SK-N-SH treated with all-trans-retinoic acid at 6 μM for 48 hours (cell line): Measurements from ENCODE around the gene SERPINA1.

Experiments
- ATAC-seq: fragments of 200-7000 bp; cut with Tn5 transposase; 3 replicates; pipeline ENCODE4 v1.9.1; 2020; ENCODE audit warnings: mild to moderate bottlenecking, moderate library complexity
- ARNTL ChIP-seq: fragments of 450-650 bp; formaldehyde crosslinking; IDR thresholded peaks from 2 replicates; pipeline ENCODE4 v1.5.0; 2020; ENCODE audit warnings: low read depth, mild to moderate bottlenecking, moderate library complexity, borderline replicate concordance
- BACH2 ChIP-seq: fragments of 250-450 bp; sonication (Bioruptor Pico); IDR thresholded peaks from 2 replicates; pipeline ENCODE4 v1.9.0; 2021; ENCODE audit warnings: mild to moderate bottlenecking, borderline replicate concordance
- CREB5 ChIP-seq: fragments of 250-450 bp; sonication (Bioruptor Pico); IDR thresholded peaks from 2 replicates; pipeline ENCODE4 v1.5.1; 2020; ENCODE audit warnings: low read depth, mild to moderate bottlenecking, moderate library complexity
- CSDC2 ChIP-seq: fragments of 250-450 bp; sonication (Bioruptor Pico); IDR thresholded peaks from 2 replicates; pipeline ENCODE4 v1.5.0; 2020; ENCODE audit warnings: mild to moderate bottlenecking, moderate library complexity
- CSRNP3 ChIP-seq: fragments of 250-450 bp; sonication (Bioruptor Pico); IDR thresholded peaks from 2 replicates; pipeline ENCODE4 v1.5.1; 2021; ENCODE audit warnings: mild to moderate bottlenecking, moderate library complexity
- ESRRG ChIP-seq: fragments of 250-450 bp; sonication (Bioruptor Pico); IDR thresholded peaks from 2 replicates; pipeline ENCODE4 v1.6.1; 2021; ENCODE audit warnings: mild to moderate bottlenecking
- GLIS3 ChIP-seq: fragments of 250-450 bp; sonication (Bioruptor Pico); IDR thresholded peaks from 2 replicates; pipeline ENCODE4 v1.5.0; 2020; ENCODE audit warnings: mild to moderate bottlenecking, moderate library complexity
- ISL1 ChIP-seq: fragments of 250-450 bp; sonication (Bioruptor Pico); IDR thresholded peaks from 2 replicates; pipeline ENCODE4 v2.1.2; 2022; ENCODE audit warnings: mild to moderate bottlenecking, moderate library complexity
- OSR1 ChIP-seq: fragments of 250-450 bp; sonication (Bioruptor Pico); IDR thresholded peaks from 2 replicates; pipeline ENCODE4 v1.8.0; 2022; ENCODE audit warnings: moderate library complexity, mild to moderate bottlenecking, inconsistent platforms
- PATZ1 ChIP-seq: fragments of 250-450 bp; sonication (Bioruptor Pico); IDR thresholded peaks from 2 replicates; pipeline ENCODE4 v1.8.0; 2020; ENCODE audit warnings: mild to moderate bottlenecking, moderate library complexity, borderline replicate concordance
- POU6F1 ChIP-seq: fragments of 250-450 bp; sonication (Bioruptor Pico); IDR thresholded peaks from 2 replicates; pipeline ENCODE4 v1.8.0; 2021; ENCODE audit warnings: low read depth, mild to moderate bottlenecking, moderate library complexity, borderline replicate concordance
- PPARA ChIP-seq: fragments of 250-450 bp; sonication (Bioruptor Pico); IDR thresholded peaks from 2 replicates; pipeline ENCODE4 v1.5.0; 2020; ENCODE audit warnings: mild to moderate bottlenecking, borderline replicate concordance
- RARB ChIP-seq: fragments of 250-450 bp; sonication (Bioruptor Pico); IDR thresholded peaks from 2 replicates; pipeline ENCODE4 v1.8.0; 2021; ENCODE audit warnings: mild to moderate bottlenecking, moderate library complexity
- SNAI2 ChIP-seq: fragments of 250-450 bp; sonication (Bioruptor Pico); IDR thresholded peaks from 2 replicates; pipeline ENCODE4 v1.5.0; 2020; ENCODE audit warnings: mild to moderate bottlenecking, moderate library complexity
- TCF4 ChIP-seq: fragments of 250-450 bp; sonication (Bioruptor Pico); IDR thresholded peaks from 2 replicates; pipeline ENCODE4 v1.8.0; 2021; ENCODE audit warnings: mild to moderate bottlenecking, moderate library complexity, borderline replicate concordance
- TOX ChIP-seq: fragments of 250-450 bp; sonication (Bioruptor Pico); IDR thresholded peaks from 2 replicates; pipeline ENCODE4 v1.8.0; 2021; ENCODE audit warnings: mild to moderate bottlenecking, moderate library complexity, borderline replicate concordance
- ZC3H10 ChIP-seq: fragments of 250-450 bp; sonication (Bioruptor Pico); IDR thresholded peaks from 2 replicates; pipeline ENCODE4 v1.5.1; 2021; ENCODE audit warnings: mild to moderate bottlenecking, moderate library complexity
- ZFP3 ChIP-seq: fragments of 250-450 bp; sonication (Bioruptor Pico); IDR thresholded peaks from 2 replicates; pipeline ENCODE4 v1.5.0; 2020; ENCODE audit warnings: mild to moderate bottlenecking, moderate library complexity
- ZFP30 ChIP-seq: fragments of 450-650 bp; formaldehyde crosslinking; IDR thresholded peaks from 2 replicates; pipeline ENCODE4 v1.5.0; 2022; ENCODE audit warnings: mild to moderate bottlenecking, moderate library complexity
- ZNF565 ChIP-seq: fragments of 450-650 bp; formaldehyde crosslinking; conservative IDR thresholded peaks from 2 replicates; pipeline ENCODE4 v1.5.0; 2020; ENCODE audit warnings: low read depth, mild to moderate bottlenecking, moderate library complexity
- ZNF70 ChIP-seq: fragments of 450-650 bp; formaldehyde crosslinking; IDR thresholded peaks from 2 replicates; pipeline ENCODE4 v1.5.0; 2020; ENCODE audit warnings: mild to moderate bottlenecking, moderate library complexity
- ZNF8 ChIP-seq: fragments of 450-650 bp; formaldehyde crosslinking; IDR thresholded peaks from 2 replicates; pipeline ENCODE4 v1.5.0; 2020; ENCODE audit warnings: mild to moderate bottlenecking, moderate library complexity

Gene SERPINA1

GRCh38 chr14:94332063-94332583, 56.3 kb downstream of the SERPINA1 start:
- ATAC-seq: no peak
- TF ChIP-seq ESRRG (no peak), GLIS3 (CRISPR knock-in tag) (no peak), BACH2 (CRISPR knock-in tag) (no peak), CSDC2 (CRISPR knock-in tag) (no peak), TOX (CRISPR knock-in tag) (no peak), ZNF565 (no peak), ZNF8 (CRISPR knock-in tag) (no peak), ZFP30 (CRISPR knock-in tag) (no peak), PPARA (CRISPR knock-in tag) (no peak), POU6F1 (no peak), TCF4 (no peak), CSRNP3 (no peak), OSR1 (CRISPR knock-in tag) (no peak), SNAI2 (CRISPR knock-in tag) (no peak), CREB5 (CRISPR knock-in tag) (no peak), ISL1 (CRISPR knock-in tag) (no peak)

GRCh38 chr14:94331462-94331861, 56.9 kb downstream of the SERPINA1 start:
- TF ChIP-seq PPARA (CRISPR knock-in tag) (no peak), PATZ1 (CRISPR knock-in tag) (no peak), ZFP30 (CRISPR knock-in tag) (no peak), POU6F1 (no peak), CSRNP3 (no peak), ARNTL (CRISPR knock-in tag) (no peak), GLIS3 (CRISPR knock-in tag) (no peak), ZNF8 (CRISPR knock-in tag) (no peak), TOX (CRISPR knock-in tag) (no peak), ZNF565 (no peak), ZNF70 (no peak), ZC3H10 (CRISPR knock-in tag) (no peak), BACH2 (CRISPR knock-in tag) (no peak), OSR1 (CRISPR knock-in tag) (no peak)
- TF ChIP-seq, all 23 proteins: peak for 0
- no peak for ATAC-seq

GRCh38 chr14:94330857-94331256, 57.5 kb downstream of the SERPINA1 start:
- ATAC-seq: no peak
- no peak for TF ChIP-seq ZNF8 (CRISPR knock-in tag)
- no peak for TF ChIP-seq BACH2 (CRISPR knock-in tag)
- TF ChIP-seq GLIS3 (CRISPR knock-in tag): no peak
- TF ChIP-seq PPARA (CRISPR knock-in tag): no peak
- no peak for TF ChIP-seq OSR1 (CRISPR knock-in tag)
- TF ChIP-seq CREB5 (CRISPR knock-in tag): no peak
- no peak for TF ChIP-seq RARB (CRISPR knock-in tag)
- TF ChIP-seq ZFP3 (CRISPR knock-in tag): no peak
- no peak for TF ChIP-seq PATZ1 (CRISPR knock-in tag)
- no peak for TF ChIP-seq ARNTL (CRISPR knock-in tag)
